Astrocyte of the cerebellum (primary cell): ENCODE measurements around the gene WDR1.

Experiments used
- DNase-seq: peaks from one replicate; pipeline ENCODE4 v3.0.0-alpha.2; 2011; ENCODE audit warnings: low read depth
- H3K4me3 ChIP-seq: 2 replicates; pipeline ENCODE4 v1.5.1; 2011; ENCODE audit warnings: mild to moderate bottlenecking, low read depth, low read length, moderate library complexity
- CTCF ChIP-seq: IDR thresholded peaks from 2 replicates; pipeline ENCODE4 v1.5.1; 2012; ENCODE audit warnings: low read length, low read depth, moderate library complexity, mild to moderate bottlenecking; ENCODE audit errors: missing control alignments
- in situ Hi-C: cut with HindIII; loops from 2 replicates; pipeline ENCODE4 v1.10.0; 2017; ENCODE audit warnings: low sequenced_read_pairs

WDR1 gene

DNA sequence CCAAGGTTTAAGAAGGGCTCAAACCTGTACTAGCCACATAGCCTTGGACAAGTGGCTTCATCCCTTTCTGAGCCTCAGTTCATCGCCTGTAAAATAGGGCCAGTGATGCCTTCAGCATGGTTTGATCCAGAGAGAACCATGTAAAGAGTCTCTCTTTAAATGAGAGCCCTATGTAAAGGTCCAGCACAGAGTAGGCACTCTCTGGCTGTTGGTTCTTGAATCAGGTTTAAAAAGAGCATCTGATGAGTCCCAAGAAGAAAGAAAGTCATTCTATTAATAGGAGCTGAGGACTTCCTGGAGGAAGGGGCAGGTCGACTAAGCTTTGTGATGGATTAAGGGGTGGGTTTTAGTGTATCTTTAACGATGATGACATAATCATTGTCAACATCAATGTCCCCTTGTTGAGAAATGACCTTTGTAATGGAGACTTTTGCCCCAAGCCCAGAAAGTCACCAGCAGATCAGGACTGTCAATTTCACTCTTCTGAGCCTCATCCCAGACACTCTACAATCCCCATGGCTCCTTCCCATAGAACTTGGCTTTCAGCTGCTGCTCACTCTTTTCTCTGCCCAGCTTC, 91.3 kb downstream of the WDR1 start:
- no peak for DNase-seq
- in situ Hi-C loops, result no loop called here
- no peak overlapping the region for H3K4me3 ChIP-seq
- TF ChIP-seq CTCF, result no peak
